DMS114 treated with DMSO at 0.1 percent for 48 hours (cell line): ENCODE results near the gene CARD10.
"Not testable (repeated sequence)": the region's sequence is repeated elsewhere in the genome, so short reads cannot be mapped to it uniquely, and the experiment has no call there.

ENCODE experiments used
- DNase-seq: peaks from one replicate; lab custom pipeline; 2025; ENCODE audit not compliant: unreplicated experiment; lab: John Stamatoyannopoulos, UW

The CARD10 gene

DNA sequence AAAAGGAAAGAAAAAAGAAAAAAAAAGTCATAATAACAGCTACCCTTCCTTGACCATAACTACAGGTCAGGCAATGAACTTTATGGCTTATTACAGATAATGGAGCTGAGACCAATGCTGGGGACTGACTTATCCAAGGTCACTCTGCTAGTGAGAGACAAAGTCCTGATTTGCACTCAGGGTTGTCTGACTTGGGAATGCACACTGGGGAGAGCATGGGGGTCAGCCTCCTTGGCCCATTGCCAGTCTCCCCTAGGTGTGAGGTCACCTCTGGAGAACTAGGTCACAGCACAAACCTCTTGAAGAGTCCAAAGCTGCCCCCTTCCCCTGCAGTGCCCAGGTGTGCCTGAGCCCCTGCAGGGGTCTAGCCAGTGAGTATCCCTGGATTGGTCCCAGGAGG is 35.8 kb upstream of the CARD10 start:
- DNase-seq, result no peak

DNA sequence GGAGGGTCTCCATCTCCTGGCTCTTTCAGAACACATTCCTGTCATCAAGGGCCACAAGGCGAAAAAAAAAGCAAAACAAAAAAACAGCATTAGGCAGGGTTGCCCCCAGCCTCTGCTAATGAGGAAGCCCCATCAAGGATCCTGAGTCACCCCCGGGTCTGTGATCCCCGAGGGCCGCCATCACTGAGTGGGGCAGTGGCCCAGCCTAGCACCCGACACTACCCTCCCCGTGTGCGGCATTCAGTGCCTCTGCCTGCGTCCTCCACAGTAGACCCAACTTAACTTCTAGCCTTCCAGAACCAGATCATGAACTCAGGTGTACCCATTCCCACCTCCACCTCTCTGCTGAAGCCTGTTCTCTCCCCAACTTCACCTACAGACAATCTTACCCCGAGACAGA is 34.5 kb upstream of the CARD10 start:
- no peak for DNase-seq

DNA sequence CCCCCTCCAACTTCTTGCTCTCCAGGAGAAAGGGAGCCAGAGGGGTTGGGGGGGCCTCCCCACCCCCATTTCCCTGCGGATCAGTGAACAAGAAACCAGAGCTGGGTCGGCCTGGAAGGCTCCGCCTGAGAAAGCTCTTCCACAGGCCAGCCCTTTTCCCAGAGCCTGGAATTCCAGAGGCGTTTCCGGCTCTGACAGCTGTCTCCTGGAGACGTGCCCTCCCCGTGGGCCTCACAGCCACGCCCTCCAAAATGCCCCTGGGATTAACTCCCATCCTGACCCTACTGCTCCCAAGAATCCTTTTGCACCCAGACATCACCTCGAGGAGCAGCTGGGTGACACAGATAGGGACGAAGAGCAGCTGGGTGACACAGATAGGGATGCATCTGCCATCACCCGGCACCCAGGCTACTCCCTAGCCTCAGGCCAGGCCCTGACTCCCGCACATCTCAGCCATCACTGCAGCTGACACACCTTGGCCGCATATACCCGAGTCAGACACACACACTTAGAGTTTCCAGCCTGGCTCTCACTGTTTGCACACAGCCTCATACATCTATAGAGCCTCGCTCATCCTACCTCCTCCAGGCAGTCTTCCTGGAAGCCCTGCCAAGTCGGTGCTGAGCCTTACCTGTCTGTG is 33.4 kb upstream of the CARD10 start:
- no peak for DNase-seq

DNA sequence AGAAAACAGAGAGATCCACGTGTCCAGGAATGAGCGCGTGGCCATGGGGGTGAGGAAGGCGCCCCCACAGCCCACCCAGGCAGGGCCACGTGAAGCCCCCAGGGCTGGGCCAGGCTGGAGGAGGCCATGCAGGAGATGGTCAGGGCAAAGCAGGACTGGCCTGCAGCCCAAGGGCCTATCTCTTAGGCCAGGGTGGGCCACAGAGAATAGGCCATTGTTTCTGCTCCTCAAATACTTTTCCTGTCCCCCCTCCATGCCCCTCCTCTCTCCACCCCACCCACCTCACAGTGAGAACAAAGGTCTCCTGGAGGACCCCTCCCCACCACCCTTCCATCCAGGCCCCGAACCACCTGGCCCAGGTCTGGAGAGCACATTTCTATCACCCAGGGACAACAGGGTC is 32.8 kb upstream of the CARD10 start:
- DNase-seq, result no peak

DNA sequence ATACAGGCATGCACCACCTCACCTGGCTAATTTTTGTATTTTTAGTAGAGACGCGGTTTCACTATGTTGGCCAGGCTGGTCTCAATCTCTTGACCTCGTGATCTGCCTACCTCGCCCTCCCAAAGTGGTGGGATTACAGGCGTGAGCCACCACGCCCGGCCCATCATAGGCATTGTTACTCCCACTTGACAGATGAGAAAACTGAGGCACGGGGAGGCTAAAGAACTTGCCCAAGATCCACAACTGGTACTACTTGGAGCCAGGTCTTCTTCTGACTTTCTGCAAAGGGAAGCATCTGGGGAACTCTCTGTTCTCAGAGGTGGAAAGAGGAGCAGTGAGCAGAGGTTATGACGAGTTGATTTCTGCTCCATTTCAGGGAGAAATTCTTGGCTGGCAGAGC is 31.7 kb upstream of the CARD10 start:
- DNase-seq, result not testable (repeated sequence)

DNA sequence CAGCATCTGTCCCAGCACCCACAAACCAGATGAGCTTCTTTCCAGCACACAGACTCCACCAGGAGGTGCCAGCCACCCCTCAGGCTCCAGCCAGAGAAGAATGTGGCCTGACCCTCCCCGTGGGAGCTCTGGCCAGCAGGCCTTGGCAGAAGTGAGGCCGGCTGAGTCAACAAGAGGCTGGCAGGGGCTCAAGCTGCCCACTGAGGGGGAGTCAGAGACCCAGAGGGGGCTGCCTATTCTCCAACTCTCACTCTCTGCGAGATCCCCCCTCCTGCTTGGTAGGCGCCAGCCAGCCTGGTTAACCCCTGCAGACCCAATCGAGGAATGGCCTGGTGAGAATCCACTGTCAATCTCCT is 30.5 kb upstream of the CARD10 start:
- DNase-seq, result no peak

DNA sequence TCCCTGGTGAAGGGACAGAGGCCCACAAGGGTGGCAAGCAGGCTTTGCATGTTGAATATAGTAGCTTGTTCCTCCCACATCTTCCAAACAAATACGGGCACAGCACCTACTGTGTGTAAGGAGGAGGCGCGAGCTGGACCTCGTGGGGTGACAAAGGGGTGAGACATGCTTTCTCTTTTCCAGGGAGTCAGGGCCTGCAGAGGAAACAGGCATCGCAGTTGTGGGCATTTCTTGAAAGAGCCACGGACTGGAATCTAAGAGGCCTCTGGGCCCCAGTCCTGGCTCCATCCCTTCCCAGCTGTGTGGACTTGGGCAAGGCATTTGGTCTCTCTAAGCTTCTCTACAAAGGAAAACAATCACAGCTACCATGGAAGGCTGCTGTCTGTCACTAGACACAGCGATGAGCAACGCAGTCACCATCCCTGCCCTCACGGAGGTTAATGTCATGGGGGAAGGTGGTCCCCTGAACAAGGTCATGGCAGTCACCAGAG is 28.1 kb upstream of the CARD10 start:
- no peak for DNase-seq

DNA sequence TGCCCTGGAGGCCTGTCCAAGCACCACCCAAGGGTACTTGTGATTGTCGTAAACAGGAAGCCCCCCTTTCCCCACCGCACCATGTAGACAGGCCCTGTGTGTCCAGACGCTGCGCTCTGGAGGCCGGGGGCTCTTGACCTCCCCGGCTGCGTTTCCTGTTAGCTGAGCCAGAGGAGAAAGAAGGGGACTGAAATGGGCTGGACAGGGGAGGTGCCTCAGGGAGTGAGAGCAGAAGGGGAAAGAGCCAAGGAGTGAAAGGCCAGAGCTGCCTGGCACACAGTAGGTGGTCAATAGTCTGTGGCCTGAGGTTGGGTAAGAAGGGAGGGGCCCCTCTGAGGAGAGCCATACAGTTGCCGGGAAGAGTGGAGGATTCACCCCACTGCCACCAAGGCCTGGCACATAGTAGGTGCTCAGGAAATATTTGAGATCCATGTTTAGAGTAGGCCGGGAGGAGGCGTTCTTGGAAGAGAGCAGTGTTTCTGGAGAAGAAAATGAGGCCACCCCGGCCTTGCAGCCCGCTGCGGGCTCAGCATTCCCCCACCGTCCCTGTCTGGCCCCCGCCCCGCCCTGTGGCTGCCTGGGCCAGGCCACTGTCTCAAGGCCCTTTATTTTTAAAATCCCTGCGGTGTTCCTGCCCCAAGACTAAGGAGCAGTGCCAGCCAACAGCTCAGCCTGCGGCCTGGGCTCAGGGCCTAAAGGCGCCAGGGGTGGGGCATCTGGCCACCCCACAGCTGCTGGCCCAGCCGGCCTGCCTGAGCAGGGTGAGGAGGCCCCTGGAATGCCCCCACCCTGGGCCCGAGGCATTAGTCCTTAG is 27.4 kb upstream of the CARD10 start:
- no peak for DNase-seq

DNA sequence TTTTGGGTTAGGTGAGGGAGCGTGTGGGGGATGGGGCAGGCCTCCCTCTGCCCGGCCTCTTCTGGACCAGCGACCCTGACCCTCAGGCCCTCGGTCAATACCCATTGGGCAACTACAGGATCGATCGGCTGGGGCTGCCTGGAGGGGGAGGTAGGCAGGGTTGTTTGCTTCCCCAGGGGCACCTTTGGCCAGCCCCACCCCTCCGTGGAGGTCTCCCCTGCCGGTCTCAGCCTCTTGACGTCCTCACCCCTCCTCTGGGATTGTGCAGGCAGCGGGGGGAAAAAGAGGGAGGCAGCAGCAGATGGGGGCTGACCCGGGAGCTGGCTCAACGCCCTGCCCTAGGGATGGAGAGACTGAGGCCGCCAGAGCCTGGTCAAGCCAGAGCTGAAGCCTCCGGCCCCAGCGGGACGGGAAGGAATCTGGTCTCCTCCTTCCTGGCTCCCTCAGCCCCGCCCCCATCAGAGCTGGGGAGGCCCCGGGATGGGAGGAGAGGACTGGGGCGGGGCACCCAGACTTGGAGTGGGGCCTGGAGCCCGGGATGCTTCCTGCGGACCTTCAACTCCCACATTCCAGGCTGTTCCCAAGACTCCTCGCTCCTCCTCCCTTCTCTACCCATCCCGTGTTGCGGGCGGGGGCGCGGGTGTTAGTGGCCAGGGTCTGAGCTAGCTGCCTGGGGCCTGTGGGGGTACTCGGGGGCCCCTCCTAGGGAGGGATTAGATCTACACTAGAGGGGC is 26.7 kb upstream of the CARD10 start:
- DNase-seq, result no peak

DNA sequence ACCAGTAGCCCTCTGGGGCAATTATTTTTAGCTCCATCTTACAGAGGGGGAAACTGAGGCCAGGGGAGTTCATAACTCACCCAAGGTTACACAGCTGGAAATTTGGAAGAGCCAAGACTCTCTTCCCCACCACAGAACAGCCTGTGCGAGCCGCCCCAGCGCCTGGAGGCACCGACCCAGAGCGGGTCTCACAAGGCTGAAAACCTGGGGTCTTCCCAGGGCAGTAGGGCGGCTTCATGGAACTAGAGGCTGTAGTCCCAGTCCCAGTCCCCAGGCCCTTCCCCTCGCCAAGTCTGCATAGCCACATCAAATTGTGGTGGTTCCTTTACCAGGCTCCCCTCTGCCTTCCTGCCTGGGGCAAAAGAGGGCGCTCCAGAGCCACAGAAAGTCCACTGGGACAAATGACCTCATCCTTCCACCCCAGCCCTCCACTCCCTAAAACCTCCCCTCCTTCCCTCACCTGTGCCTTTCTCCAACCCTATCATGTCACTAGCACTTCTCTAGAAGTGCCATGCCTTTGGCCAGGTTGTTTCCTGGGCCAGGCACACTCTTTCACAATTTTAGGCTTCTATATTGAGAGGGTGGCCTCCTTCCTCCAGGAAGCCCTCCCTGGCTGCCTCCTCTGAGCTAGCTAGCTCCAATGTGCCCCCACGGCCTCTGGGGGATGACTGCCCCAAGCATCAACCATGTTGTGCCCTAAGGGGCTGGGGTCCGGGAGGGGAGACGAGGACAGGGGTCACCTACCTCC is 25.9 kb upstream of the CARD10 start:
- DNase-seq, result peak; percentile 22

DNA sequence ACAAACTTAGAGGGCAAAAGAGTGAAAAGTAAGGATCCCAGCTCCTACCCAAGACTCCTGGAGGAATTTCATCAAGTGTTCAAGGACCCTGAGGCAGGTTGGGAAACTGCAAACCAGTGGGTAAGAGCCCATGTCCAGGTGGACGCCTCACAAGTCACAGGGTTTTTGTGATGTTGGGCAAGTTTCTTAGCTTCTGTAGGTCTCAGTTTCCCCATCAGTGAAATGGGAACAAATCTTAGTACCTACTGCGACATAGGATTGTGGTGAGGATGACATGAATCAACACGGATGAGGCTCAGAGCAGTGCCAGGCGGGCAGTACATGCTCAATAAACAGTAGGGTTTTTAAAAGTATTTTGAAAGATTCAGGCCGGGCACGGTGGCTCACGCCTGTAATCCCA is 23.7 kb upstream of the CARD10 start:
- no peak for DNase-seq

DNA sequence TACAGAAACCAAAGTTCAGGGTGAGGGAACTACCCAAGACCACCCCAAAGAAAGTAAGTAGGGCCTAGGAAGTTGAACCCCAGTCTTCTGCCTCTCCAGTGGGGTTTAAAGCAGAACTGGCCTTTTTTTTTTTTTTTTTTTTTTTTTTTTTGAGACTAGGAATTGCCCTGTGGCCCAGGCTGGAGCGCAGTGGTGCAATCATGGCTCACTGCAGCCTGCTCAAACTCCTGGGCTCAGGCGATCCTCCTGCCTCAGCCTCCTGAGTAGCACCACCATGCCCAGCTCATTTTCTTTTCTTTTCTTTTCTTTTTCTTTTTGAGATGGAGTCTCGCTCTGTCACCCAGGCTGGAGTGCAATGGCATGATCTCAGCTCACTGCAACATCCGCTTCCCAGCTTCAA is 23.2 kb upstream of the CARD10 start:
- DNase-seq, result not testable (repeated sequence)

DNA sequence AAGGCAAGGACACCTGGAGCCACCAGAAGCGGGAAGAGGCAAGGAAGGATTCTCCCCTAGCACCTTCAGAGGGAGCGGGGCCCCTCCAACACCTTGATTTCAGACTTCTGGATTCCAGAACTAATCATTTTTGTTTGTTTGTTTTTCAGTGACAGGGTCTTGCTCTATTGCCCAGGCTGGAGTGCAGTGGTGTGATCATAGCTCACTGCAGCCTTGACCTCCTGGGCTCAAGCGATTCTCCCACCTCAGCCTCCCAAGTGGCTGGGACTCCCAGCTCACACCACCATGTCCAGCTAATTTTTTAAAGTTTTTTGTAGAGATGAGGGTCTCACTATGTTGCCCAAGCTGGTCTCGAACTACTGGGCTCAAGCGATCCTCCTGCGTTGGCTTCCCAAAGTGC is 20.6 kb upstream of the CARD10 start:
- DNase-seq, result not testable (repeated sequence)

DNA sequence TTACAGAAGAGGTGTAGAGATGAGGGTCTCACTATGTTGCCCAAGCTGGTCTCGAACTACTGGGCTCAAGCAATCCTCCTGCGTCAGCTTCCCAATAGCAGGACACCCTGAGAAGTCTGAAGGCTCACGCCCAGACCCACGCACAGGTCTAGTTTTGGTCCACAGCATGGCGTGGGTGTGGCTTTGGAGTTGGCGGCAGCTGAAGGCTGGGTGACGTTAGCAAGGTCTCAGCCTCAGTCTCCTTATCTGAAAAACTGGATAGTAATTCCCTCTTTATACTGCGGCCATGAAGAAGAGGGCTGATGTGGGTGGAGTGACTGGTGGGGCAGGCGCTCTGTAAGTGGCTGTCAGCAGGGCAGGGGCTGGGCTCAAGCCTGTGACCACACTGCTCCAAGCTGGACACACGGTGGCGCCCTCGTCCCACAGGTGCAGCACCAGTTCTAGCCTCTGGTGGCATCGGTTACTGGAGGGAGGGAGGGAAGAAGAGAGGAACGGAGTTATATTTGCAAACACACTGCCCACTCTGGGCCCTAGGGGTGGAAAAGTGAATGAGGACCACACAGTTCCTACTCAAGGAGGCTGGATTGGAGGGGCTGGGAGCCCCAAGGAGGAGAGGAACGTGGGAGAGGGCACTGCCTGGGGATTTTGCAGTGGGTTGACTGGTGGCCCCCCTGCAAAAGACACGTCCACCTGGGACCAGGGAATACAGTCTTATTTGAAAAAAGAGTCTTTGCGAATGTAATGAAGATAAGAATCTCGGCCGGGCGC is 19.6 kb upstream of the CARD10 start:
- DNase-seq, result peak; percentile 86

DNA sequence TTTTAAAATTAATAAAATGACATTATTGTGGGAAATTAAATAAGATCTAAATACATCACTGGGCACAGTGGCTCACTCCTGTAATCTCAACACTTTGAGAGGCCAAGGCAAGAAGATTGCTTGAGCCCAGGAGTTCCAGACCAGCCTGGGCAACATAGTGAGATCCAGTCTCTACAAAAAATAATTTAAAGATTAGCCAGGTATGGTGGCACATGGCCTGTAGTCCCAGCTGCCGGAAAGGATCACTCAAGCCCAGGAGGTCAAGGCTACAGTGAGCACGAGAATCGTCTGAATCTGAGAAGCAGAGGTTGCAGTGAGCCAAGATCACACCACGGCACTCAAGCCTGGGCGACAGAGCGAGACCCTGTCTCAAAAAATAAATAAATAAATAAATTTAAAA is 15.9 kb upstream of the CARD10 start:
- DNase-seq, result no peak

DNA sequence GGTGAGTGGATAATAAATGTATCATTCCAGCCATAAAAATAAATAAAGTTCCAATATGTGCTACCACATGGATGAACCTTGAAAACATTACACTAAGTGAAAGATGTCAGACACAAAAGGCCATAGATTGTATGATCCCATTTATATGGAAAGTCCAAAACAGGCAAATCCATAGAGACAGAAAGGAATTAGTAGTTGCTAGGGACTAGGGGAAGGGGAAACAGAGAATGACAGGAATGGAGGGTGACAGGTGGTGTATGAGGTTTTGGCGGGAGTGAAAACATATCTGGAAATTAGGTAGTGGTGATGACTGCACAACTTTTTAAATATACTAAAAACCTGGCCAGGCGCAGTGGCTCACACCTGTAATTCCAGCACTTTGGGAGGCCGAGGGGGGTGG is 15.2 kb upstream of the CARD10 start:
- no peak for DNase-seq

DNA sequence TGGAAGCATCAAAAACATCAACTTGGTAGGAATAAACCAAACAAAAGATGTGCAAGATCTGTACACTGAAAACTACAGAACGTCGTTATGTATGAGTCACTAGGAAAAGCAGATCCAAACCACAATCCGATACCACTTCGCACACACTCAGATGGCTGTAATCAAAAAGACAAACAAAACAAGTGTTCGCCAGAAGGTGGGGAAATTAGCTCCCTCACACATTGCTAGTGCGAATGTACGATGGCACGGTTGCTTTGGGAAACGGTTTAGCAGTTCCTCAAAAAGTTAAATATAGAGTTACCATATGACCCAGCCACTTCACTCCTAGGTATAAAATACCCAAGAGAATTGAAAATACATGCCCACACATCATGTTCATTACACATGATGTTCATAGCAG is 14.8 kb upstream of the CARD10 start:
- no peak for DNase-seq

DNA sequence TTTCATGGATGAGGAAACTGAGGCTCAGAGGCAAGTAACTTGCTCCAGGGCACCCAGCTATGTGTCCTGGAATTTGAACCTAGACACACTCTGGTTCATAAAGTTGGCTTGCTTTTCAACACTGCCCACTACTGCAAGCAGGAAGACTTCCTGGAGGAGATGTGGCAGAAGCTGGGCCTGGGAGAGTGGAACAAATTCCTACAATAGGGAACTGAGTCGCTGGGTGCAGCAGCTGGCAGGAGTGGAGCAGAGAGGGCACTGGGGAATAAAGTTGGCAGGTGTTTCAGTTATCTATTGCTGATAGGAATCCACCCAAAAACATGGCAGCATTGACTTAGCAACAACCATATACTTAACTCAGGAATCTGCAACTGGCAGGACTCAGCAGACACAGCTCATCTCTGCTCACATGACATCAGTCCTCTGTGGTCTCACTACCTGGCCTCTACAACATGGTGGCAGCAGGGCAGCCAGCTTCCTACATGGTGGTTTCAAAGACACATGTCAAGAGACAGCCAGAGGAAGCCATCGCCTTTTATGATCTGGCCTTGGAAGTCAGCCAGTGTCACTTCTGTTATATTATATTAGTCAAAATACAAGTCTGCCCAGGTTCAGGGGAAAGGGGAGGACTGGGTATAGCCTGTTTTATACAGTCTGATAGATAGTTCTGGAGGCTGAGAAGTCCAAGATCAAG is 10.6 kb upstream of the CARD10 start:
- no peak for DNase-seq

DNA sequence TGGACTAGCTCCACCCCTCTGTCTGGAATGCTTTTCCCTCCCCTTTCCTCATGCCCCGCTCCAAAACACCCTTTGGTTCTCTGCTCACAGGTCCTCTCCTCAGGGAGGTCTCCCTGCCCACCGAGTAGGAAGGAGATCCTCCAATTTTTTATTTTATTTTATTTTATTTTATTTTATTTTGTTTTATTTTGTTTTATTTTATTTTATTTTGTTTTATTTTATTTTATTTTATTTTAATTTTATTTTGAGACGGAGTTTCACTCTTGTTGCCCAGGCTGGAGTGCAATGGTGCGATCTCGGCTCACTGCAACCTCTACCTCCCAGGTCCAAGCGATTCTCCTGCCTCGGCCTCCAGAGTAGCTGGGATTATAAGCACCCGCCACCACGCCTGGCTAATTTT is 8.7 kb upstream of the CARD10 start:
- DNase-seq, result not testable (repeated sequence)
